K562 (cell line): ENCODE data around the gene HERPUD2. TPM values are rescaled to one million over a fixed set of nuclear protein-coding genes. Genes with fewer than 3 reads are reported as not detected.

Experiments used
- CHD7 ChIP-seq: fragments of 200-600 bp; sonication (generic); IDR thresholded peaks from one replicate; pipeline ENCODE4 v1.6.1; 2012; ENCODE audit warnings: mild to moderate bottlenecking, low read depth, low read length, inconsistent platforms
- MGA ChIP-seq: fragments of 450-650 bp; IDR thresholded peaks from 2 replicates; pipeline ENCODE4 v1.6.1; 2016; ENCODE audit warnings: mild to moderate bottlenecking, moderate library complexity
- SMARCC2 ChIP-seq: fragments of 450-650 bp; IDR thresholded peaks from 2 replicates; pipeline ENCODE4 v1.6.1; 2017; ENCODE audit warnings: antibody characterized with exemption, moderate library complexity, mild to moderate bottlenecking, low read depth
- TEAD1 ChIP-seq, 2 experiments: fragments of 450-650 bp in 1 of 2; sonication (generic) in 1 of 2; formaldehyde crosslinking; IDR thresholded peaks; 2 replicates each; pipeline versions ENCODE4 v1.4.0 to v1.8.0; 2020 to 2022; ENCODE audit warnings: mild to moderate bottlenecking in 2 of 2, missing genetic modification reagents in 1 of 2
- polyA plus RNA-seq, 8 experiments: library from polyadenylated mRNA; depleted of rRNA in 4 of 8; stranded (reverse) in 5 of 8; unstranded in 3 of 8; fragments of >200 nt; fragmentation: Nextera tagmentation in 2 of 8; fragmentation: Illumina TruSeq in 1 of 8; extraction: Ambion mirVana in 2 of 8; extraction: Trizol in 1 of 8; gene quantifications; 2 replicates each; pipeline versions ENCODE4 v1.2.1 to v1.2.3, GENCODE V29; 2011 to 2014; ENCODE audit warnings: inconsistent platforms in 1 of 8, missing spikeins in 1 of 8
- total RNA-seq, 7 experiments: library from RNA; depleted of rRNA in 6 of 7; stranded (reverse); fragments of >200 nt in 6 of 7; fragmentation: Illumina TruSeq in 2 of 7; extraction: Trizol in 2 of 7; gene quantifications; 2 replicates each; pipeline versions ENCODE4 v1.2.1 to v1.2.3, GENCODE V29; 2011 to 2021; ENCODE audit warnings: low replicate concordance in 1 of 7

The HERPUD2 gene
- total and polyA plus RNA-seq, 9 of the 15 experiments (the other 6 are each of a cell fraction or from before 2014, with no cell fraction given), result 4.1 to 28.5 (median 12.3) TPM

DNA sequence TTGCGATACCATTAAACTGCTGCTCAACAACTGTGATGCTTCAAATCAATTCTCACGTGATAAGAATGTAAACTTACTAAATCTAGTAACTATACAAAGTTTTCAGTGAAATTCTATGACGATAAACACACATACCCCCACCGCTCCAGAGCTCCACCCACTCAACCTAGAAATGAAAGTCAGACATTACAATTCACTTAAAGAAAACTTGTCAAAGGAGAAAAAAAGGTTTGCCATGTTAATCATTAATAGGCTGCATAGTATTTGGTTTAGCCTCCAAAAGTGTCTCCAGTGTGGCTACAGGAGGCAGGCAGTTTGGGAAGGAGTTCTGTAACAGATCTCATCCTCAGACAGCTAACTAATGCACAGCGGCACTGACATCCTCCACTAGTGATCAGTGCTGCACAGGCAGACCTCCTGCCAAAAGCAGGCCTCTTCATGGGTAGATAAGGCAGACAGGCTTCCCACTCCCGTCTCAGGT lies 3.1 kb downstream of the HERPUD2 start (continued):
- TF ChIP-seq MGA (peak; percentile 47; the same call in 1 of the 2 replicates), SMARCC2 (no peak), TEAD1 (CRISPR knock-in tag; IDR thresholded peaks at IDR 0.05) (0 out of 4 replicates have a peak, but pooled peaks of 1 of the 2 experiments have one; percentile 23), CHD7 (no peak)
